Esophagus (tissue), 2 donors: Measurements from ENCODE around the gene ATXN1. TPM values are rescaled to one million over a fixed set of nuclear protein-coding genes. Genes with fewer than 3 reads are reported as not detected.

Source experiments
- H3K27ac ChIP-seq, 2 donors: one replicate each; pipeline ENCODE4 v1.5.1; 2013; ENCODE audit warnings: low read depth in 2 of 2, mild to moderate bottlenecking in 2 of 2, inconsistent platforms in 1 of 2, low read length in 1 of 2, moderate library complexity in 1 of 2
- H3K27me3 ChIP-seq, 2 donors: one replicate each; pipeline ENCODE4 v1.6.1; 2013; ENCODE audit warnings: low read length in 2 of 2, control low read depth in 1 of 2, mild to moderate bottlenecking in 1 of 2; ENCODE audit not compliant: insufficient read depth in 2 of 2, control insufficient read depth in 1 of 2
- H3K36me3 ChIP-seq, 2 donors: one replicate each; pipeline ENCODE4 v1.6.1; 2013; ENCODE audit warnings: low read length in 1 of 2; ENCODE audit not compliant: control insufficient read depth in 2 of 2, insufficient read depth in 2 of 2
- H3K4me1 ChIP-seq, 2 donors: one replicate each; pipeline ENCODE4 v1.6.1; 2013; ENCODE audit warnings: low read length in 1 of 2; ENCODE audit not compliant: control insufficient read depth in 2 of 2, insufficient read depth in 2 of 2
- H3K4me3 ChIP-seq, 2 donors: one replicate each; pipeline ENCODE4 v1.5.1; 2013; ENCODE audit warnings: low read length in 2 of 2, mild to moderate bottlenecking in 2 of 2, low read depth in 1 of 2, moderate library complexity in 1 of 2
- H3K9me3 ChIP-seq, 2 donors: one replicate each; pipeline ENCODE4 v1.6.1; 2013; ENCODE audit warnings: mild to moderate bottlenecking in 2 of 2, low read depth in 1 of 2, low read length in 1 of 2, moderate library complexity in 1 of 2; ENCODE audit not compliant: control insufficient read depth in 2 of 2, insufficient read depth in 1 of 2
- WGBS, 2 donors: extraction: QIAGEN DNeasy Blood & Tissue Kit; methylation state at CpG; one replicate each; pipeline ENCODE4 v1.1.7; 2013; 5-methylcytosine and 5-hydroxymethylcytosine counted together
- polyA plus RNA-seq, 2 donors: library from polyadenylated mRNA; stranded (reverse); fragments of 200-250 nt; gene quantifications; one replicate each; pipeline ENCODE4 v1.2.3, GENCODE V29; 2013
- donor health status: healthy with polysubstance abuse.
- donor health status: Bipolar disorder and iron deficiency.

Gene ATXN1
- polyA plus RNA-seq, 2 donors = 4.3 to 8.8 TPM

GRCh38 chr6:16375206-16375605 lies 386.1 kb downstream of the ATXN1 start:
- H3K4me1 ChIP-seq = peaks cover 0 to 2% of the 10 kb centered on the region in 2 donors
- no peak overlapping the region for H3K4me3 ChIP-seq
- no peaks in the 10 kb centered on the region for H3K9me3 ChIP-seq
- no peaks in the 10 kb centered on the region for H3K36me3 ChIP-seq
- 59 to 86% methylated on average over 1 of the region's 1 CpG for WGBS, 2 donors
- no peak overlapping the region for H3K27ac ChIP-seq
- H3K27me3 ChIP-seq = no peaks in the 10 kb centered on the region

- Histone ChIP-seq H3K27ac (no peak overlapping the region), H3K27me3 (no peaks in the 10 kb centered on the region), H3K4me3 (no peak overlapping the region), H3K9me3 (no peaks in the 10 kb centered on the region), H3K4me1 (peaks cover 0 to 2% of the 10 kb centered on the region in 2 donors), H3K36me3 (no peaks in the 10 kb centered on the region)
- WGBS, 2 donors = 65 to 80% methylated on average over 10 of the region's 10 CpGs
Observed at GRCh38 chr6:16374461-16375200, 386.6 kb downstream of the ATXN1 start.

GRCh38 chr6:16374016-16374415 lies 387.2 kb downstream of the ATXN1 start:
- Histone ChIP-seq H3K27ac (no peak overlapping the region), H3K27me3 (no peaks in the 10 kb centered on the region), H3K9me3 (no peaks in the 10 kb centered on the region), H3K36me3 (no peaks in the 10 kb centered on the region), H3K4me3 (no peak overlapping the region), H3K4me1 (peaks cover 0 to 2% of the 10 kb centered on the region in 2 donors)
- WGBS, 2 donors = 76 to 93% methylated on average over 3 of the region's 3 CpGs

DNA sequence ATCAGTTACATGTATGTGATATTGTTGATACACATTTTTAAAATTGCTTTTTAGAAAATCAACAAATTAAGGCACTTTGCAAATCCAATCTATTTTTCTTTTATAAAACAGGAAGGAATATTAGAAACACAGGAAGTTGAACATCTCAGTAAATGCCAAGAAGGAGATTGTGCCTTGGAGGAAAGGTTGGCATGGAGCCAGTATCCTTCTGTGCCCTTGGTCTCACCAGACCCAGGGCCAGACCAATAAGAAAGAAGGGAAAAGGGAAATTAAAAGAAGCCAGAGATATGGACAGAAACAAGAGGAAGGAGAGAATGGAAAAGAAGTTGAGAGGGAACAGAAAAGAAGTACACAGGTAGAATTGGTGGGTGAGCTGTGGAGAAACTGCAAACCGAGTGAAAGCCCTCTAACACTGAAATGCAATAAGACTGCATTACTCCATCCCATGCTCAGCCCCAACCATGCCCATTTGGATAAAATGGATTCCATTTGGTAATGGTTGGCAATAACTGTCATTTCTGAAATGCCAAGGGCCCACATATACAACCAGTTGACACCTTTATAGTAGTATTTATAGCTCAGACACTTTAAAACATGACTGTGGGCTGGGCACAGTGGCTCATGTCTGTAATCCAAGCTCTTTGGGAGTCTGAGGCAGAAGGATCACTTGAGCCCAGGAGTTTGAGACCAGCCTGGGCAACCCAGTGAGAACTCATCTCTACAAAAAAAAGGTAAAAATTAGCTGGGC lies 389.1 kb downstream of the ATXN1 start:
- Histone ChIP-seq H3K4me1 (no peaks in the 10 kb centered on the region), H3K4me3 (no peak overlapping the region), H3K27ac (no peak overlapping the region), H3K9me3 (no peaks in the 10 kb centered on the region), H3K27me3 (no peaks in the 10 kb centered on the region), H3K36me3 (no peaks in the 10 kb centered on the region)
- WGBS, 2 donors = 97 to 100% methylated on average over 1 of the region's 1 CpG

DNA sequence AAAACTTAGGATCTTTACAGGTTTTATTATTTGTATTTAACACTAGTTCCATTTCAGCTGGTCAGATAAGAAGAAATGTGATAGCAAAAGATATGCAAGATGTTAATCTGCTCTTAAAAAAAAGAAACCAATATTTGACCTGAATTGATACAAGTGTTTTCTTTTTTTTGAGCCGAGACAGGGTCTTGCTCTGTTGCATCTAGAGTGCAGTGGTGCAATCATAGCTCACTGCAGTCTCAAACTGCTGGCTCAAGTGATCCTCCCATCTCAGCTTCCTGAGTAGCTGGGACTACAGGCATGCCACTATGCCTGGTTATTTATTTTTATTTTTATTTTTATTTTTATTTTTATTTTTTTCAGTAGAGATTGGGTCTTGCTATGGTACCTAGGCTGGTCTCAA lies 389.9 kb downstream of the ATXN1 start:
- WGBS, 2 donors = 86 to 97% methylated on average over 1 of the region's 1 CpG
- no peaks in the 10 kb centered on the region for H3K9me3 ChIP-seq
- no peak overlapping the region for H3K27ac ChIP-seq
- no peak overlapping the region for H3K4me3 ChIP-seq
- H3K27me3 ChIP-seq = no peaks in the 10 kb centered on the region
- H3K4me1 ChIP-seq = no peaks in the 10 kb centered on the region
- H3K36me3 ChIP-seq = no peaks in the 10 kb centered on the region

DNA sequence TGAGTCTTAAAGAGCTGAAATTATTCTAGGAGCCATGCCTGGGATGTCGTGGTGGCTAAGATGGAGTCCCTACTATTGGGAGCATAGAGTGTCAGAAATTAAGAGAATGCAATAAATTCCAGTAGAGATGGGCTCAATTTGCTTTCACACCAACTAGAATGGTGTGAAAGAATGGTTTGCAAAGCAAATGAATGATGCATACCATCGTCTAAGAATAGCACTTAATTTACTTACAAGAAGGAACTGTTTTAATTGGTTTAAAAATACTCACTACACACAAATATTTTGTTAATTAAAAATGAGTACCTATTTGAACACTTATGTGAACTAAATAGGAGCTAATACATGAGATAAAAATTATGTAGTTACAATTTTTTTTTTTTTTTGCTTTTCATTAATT lies 390.3 kb downstream of the ATXN1 start:
- H3K4me1 ChIP-seq = no peaks in the 10 kb centered on the region
- H3K27me3 ChIP-seq = no peaks in the 10 kb centered on the region
- 75 to 79% methylated on average over 2 of the region's 2 CpGs for WGBS, 2 donors
- H3K36me3 ChIP-seq = no peaks in the 10 kb centered on the region
- H3K4me3 ChIP-seq = no peak overlapping the region
- H3K9me3 ChIP-seq = no peaks in the 10 kb centered on the region
- H3K27ac ChIP-seq = no peak overlapping the region

GRCh38 chr6:16369989-16370388 lies 391.3 kb downstream of the ATXN1 start:
- Histone ChIP-seq H3K27me3 (no peaks in the 10 kb centered on the region), H3K27ac (no peak overlapping the region), H3K4me1 (no peaks in the 10 kb centered on the region), H3K9me3 (no peaks in the 10 kb centered on the region), H3K4me3 (no peak overlapping the region), H3K36me3 (no peaks in the 10 kb centered on the region)
- WGBS, 2 donors = 91 to 93% methylated on average over 5 of the region's 5 CpGs

DNA sequence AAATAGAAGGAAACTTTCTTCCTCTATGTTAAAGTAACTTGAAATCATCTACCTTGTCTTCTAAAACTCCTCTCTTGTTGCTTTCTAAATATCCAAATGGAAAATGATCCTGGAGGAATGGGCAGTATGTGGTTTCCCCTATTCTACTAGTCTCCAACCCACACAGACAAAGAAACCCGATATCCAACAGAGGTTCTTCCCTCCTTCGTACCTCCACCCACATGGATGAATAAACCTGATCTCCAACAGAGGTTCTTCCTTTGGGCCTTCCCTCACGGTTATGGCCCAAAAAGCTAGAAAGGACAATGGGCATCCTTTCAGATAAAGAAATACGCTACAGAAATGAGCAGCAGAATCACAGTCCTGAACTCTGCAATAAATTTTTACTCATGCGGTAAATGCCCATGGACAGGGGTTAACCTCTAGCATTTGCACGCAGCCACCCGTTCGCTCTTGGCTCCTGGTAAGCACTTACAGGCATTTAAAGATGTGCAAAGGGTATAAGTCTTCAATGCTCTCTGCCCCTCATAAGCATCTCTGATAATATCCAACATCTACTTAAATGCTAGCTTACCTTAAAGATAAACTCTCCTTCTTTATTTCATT lies 392.0 kb downstream of the ATXN1 start:
- H3K27me3 ChIP-seq = no peaks in the 10 kb centered on the region
- WGBS, 2 donors = 96 to 97% methylated on average over 8 of the region's 8 CpGs

GRCh38 chr6:16367571-16367970 lies 393.7 kb downstream of the ATXN1 start:
- Histone ChIP-seq H3K27ac (no peak overlapping the region), H3K4me1 (no peaks in the 10 kb centered on the region), H3K27me3 (no peaks in the 10 kb centered on the region), H3K36me3 (no peaks in the 10 kb centered on the region), H3K4me3 (no peak overlapping the region), H3K9me3 (no peaks in the 10 kb centered on the region)
- 79 to 89% methylated on average over 3 of the region's 3 CpGs for WGBS, 2 donors

More for the DNA sequence above, 392.0 kb downstream of the ATXN1 start:
- Histone ChIP-seq H3K4me1 (no peaks in the 10 kb centered on the region), H3K4me3 (no peak overlapping the region), H3K36me3 (no peaks in the 10 kb centered on the region), H3K9me3 (no peaks in the 10 kb centered on the region), H3K27ac (no peak overlapping the region)
